Sigmoid colon (tissue), 7 donors: Measurements from ENCODE around the gene SIRPG. TPM values are rescaled to one million over a fixed set of nuclear protein-coding genes. Genes with fewer than 3 reads are reported as not detected.

Source experiments
- DNase-seq: peaks from one replicate; pipeline ENCODE4 v3.0.0-alpha.2; 2019
- H3K27ac ChIP-seq, 4 donors: fragments of 200-600 bp; sonication (generic); one replicate each; pipeline ENCODE4 v1.5.1; 2016 to 2019; ENCODE audit warnings: mild to moderate bottlenecking in 1 of 4
- H3K27me3 ChIP-seq, 3 donors: fragments of 200-600 bp; sonication (generic); one replicate each; pipeline ENCODE4 v1.5.1; 2019; ENCODE audit warnings: mild to moderate bottlenecking in 1 of 3
- H3K36me3 ChIP-seq, 4 donors: fragments of 200-600 bp; sonication (generic); one replicate each; pipeline ENCODE4 v1.5.1; 2016 to 2019
- H3K4me1 ChIP-seq, 4 donors: fragments of 200-600 bp; sonication (generic); one replicate each; pipeline ENCODE4 v1.5.1; 2017 to 2019
- H3K4me3 ChIP-seq, 4 donors: fragments of 200-600 bp; sonication (generic); one replicate each; pipeline ENCODE4 v1.5.1; 2017 to 2019; ENCODE audit warnings: mild to moderate bottlenecking in 2 of 4, moderate library complexity in 1 of 4
- H3K9me3 ChIP-seq, 4 donors: fragments of 200-600 bp in 3 of 4; sonication (generic) in 3 of 4; one replicate each; pipeline versions ENCODE4 v1.5.1 to v1.6.1; 2013 to 2019
- EP300 ChIP-seq, 4 donors: sonication (generic); formaldehyde crosslinking; IDR thresholded peaks; one replicate each; pipeline ENCODE4 v1.6.1; 2017; ENCODE audit warnings: antibody characterized with exemption in 4 of 4
- POLR2A ChIP-seq, 2 donors: fragments of 450-650 bp; IDR thresholded peaks; one replicate each; pipeline ENCODE4 v1.6.1; 2016; ENCODE audit warnings: antibody characterized with exemption in 2 of 2, mild to moderate bottlenecking in 2 of 2, moderate library complexity in 2 of 2
- POLR2AphosphoS5 ChIP-seq, 4 donors: sonication (generic); formaldehyde crosslinking; IDR thresholded peaks; one replicate each; pipeline ENCODE4 v1.6.1; 2017; ENCODE audit warnings: antibody characterized with exemption in 4 of 4
- WGBS, 2 donors: extraction: QIAGEN DNeasy Blood & Tissue Kit; methylation state at CpG; one replicate each; pipeline ENCODE4 v1.1.7; 2013; 5-methylcytosine and 5-hydroxymethylcytosine counted together
- intact Hi-C: fragments of 100-400 bp; cut with DNase I; formaldehyde crosslinking; loops from one replicate; pipeline ENCODE4 v1.15.1; 2023
- polyA plus RNA-seq, 3 donors: library from polyadenylated mRNA; stranded (reverse); fragments of 200-250 nt; gene quantifications; one replicate each; pipeline ENCODE4 v1.2.3, GENCODE V29; 2013
- total RNA-seq, 4 donors: library from RNA; depleted of rRNA; stranded (reverse); fragments of >200 nt; gene quantifications; one replicate each; pipeline ENCODE4 v1.1.0, GENCODE V29; 2016
- TF ChIP-seq, protein P1 (sequence below), 4 experiments: fragments of 450-650 bp in 3 of 4; fragments of 200-600 bp in 1 of 4; IDR thresholded peaks; one replicate each; pipeline ENCODE4 v1.5.1; 2016 to 2019; ENCODE audit warnings: antibody characterized with exemption in 4 of 4, mild to moderate bottlenecking in 3 of 4, moderate library complexity in 2 of 4
- donor health status: healthy with polysubstance abuse.
- donor health status: Bipolar disorder and iron deficiency.
- donor health status: healthy.

SIRPG gene
- total and polyA plus RNA-seq, 7 donors: 0.27 to 11.0 (median 0.60) TPM; not detected in 4

DNA sequence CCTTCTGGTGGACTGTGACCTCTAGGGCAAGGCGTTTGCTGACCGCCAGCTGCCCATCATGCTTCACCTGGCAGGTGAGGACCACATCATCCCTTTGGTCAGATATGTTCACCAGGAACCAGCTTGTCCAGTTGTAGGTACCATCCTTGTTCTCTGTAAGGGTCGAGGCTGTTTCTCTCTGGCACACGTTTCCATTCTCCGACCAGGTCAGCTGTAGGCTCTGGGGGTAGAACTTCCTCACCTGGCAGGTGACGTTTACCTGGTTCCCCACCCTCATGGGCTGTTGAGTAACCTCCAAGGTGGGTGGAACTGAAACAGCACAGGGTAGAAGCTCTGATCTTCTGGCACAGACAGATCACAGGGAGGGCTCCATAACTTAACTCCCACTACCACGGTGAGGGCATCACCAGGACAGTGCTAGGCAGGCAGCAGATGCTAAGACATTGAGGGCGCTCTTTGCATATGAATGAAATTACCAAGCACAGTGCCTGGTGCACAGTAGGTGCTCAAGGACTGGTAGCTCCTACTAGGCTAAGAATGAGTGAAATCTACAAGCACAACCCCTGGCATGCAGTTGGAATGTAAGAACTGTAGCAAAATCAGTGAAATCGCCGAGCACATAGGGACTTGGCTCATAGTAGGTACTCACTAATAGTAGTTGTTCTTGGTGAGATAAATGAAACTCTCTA, 22.1 kb downstream of the SIRPG start:
- intact Hi-C loops: no loop called here
- Histone ChIP-seq H3K36me3 (no peaks in the 10 kb centered on the region), H3K9me3 (peaks cover 0 to 3% (median 0%) of the 10 kb centered on the region in 4 donors), H3K4me3 (no peak overlapping the region), H3K4me1 (no peaks in the 10 kb centered on the region), H3K27ac (no peak overlapping the region), H3K27me3 (no peaks in the 10 kb centered on the region)
- WGBS, 2 donors: 77 to 84% methylated on average over 10 of the region's 10 CpGs
- DNase-seq: no peak
- no peak for TF ChIP-seq POLR2AphosphoS5 (IDR thresholded peaks at IDR 0.05)
- TF ChIP-seq POLR2A (IDR thresholded peaks at IDR 0.05): no peak
- TF ChIP-seq, protein P1, sequence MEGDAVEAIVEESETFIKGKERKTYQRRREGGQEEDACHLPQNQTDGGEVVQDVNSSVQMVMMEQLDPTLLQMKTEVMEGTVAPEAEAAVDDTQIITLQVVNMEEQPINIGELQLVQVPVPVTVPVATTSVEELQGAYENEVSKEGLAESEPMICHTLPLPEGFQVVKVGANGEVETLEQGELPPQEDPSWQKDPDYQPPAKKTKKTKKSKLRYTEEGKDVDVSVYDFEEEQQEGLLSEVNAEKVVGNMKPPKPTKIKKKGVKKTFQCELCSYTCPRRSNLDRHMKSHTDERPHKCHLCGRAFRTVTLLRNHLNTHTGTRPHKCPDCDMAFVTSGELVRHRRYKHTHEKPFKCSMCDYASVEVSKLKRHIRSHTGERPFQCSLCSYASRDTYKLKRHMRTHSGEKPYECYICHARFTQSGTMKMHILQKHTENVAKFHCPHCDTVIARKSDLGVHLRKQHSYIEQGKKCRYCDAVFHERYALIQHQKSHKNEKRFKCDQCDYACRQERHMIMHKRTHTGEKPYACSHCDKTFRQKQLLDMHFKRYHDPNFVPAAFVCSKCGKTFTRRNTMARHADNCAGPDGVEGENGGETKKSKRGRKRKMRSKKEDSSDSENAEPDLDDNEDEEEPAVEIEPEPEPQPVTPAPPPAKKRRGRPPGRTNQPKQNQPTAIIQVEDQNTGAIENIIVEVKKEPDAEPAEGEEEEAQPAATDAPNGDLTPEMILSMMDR (IDR thresholded peaks at IDR 0.05): no peak
- TF ChIP-seq EP300 (IDR thresholded peaks at IDR 0.05): no peak

DNA sequence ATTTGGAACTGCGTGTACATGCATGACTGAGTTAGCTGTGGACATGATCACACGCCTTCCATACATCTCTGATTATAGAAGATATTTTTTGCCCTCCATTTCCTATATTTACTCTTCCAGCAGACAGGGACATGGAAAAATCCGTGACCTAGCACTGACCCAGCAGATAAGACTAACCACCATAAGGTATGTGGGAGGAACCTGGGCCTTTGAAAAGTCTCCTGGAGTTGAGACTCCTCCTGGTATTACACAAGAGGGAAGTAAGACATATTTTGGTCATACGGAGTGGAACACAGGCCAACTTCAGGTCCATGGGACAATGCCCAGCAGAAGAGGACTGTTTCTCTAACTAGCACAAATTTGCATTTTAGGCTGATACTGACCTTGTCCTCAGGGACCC, 24.0 kb downstream of the SIRPG start:
- 83 to 86% methylated on average over 4 of the region's 4 CpGs for WGBS, 2 donors
- no peaks in the 10 kb centered on the region for H3K9me3 ChIP-seq
- H3K36me3 ChIP-seq: no peaks in the 10 kb centered on the region
- H3K4me3 ChIP-seq: no peak overlapping the region
- TF ChIP-seq, protein P1 (IDR thresholded peaks at IDR 0.05): no peak
- TF ChIP-seq POLR2A (IDR thresholded peaks at IDR 0.05) (no peak), POLR2AphosphoS5 (IDR thresholded peaks at IDR 0.05) (no peak), EP300 (IDR thresholded peaks at IDR 0.05) (no peak)
- DNase-seq: no peak
- no peaks in the 10 kb centered on the region for H3K4me1 ChIP-seq
- no peak overlapping the region for H3K27ac ChIP-seq
- intact Hi-C loops: no loop called here
- no peaks in the 10 kb centered on the region for H3K27me3 ChIP-seq

DNA sequence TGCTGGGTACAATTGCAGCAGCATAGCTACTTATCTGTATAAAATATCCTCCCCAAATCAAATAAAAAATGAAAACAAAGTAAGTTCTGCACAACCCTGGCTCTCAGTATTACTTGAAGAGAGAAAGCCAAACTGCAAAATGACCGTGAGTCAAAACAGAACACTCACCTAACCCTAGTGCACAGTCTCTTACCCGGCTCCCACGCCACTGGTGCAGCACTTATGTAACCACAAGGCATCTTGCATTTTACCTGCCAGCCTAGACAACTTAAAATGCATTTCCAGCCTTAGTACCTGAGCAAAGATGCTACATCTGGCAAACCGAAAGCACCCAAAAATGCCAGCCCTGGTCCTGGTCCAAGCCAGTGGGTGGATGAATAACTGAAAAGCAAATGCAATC, 25.4 kb downstream of the SIRPG start:
- intact Hi-C loops: no loop called here
- Histone ChIP-seq H3K4me3 (no peak overlapping the region), H3K9me3 (no peaks in the 10 kb centered on the region), H3K27ac (no peak overlapping the region), H3K27me3 (no peaks in the 10 kb centered on the region), H3K4me1 (no peaks in the 10 kb centered on the region), H3K36me3 (no peaks in the 10 kb centered on the region)
- WGBS, 2 donors: 69 to 84% methylated on average over 4 of the region's 4 CpGs
- DNase-seq: no peak
- TF ChIP-seq POLR2A (IDR thresholded peaks at IDR 0.05): no peak

DNA sequence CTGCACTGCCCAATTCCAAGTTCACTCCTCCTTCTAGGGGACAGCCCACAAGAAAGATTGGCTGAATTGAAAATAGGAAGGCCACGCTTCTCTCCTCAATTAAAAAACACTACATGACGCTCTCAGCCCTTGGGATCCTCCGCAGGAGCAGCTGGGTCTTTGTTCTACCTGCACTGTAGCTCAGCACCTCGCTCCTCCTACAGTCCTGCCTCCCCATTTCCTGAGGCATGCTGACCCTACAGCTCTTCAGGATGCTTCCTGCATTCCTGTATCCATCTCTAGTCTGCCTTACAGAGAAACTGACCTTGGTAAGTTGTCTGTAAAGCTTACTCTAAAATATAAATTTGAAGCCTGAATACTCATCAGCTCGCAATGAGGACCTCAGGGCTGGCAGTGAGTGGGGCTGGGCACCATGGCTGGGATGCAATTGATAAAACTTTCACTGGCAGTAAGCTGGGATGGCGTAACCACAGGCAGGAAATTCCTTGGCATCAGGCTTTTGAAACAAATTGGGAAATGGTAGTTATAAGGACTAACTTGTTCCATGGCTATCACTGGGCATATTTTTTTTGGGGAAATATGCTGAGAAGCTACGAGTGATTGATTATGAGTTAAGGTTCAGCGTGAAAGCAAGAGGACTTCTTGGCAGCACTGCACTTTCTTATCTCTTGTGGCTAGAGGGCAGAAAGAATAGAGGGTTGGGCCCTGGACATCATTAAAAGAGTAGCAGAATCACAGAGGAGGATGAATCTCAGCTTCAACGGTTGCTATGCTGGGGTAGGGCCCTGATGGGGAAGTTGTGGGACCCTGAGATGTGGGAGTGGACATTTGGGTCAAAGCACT, 26.0 kb downstream of the SIRPG start:
- Histone ChIP-seq H3K4me3 (no peak overlapping the region), H3K27me3 (no peaks in the 10 kb centered on the region), H3K4me1 (no peaks in the 10 kb centered on the region), H3K36me3 (no peaks in the 10 kb centered on the region), H3K27ac (no peak overlapping the region), H3K9me3 (no peaks in the 10 kb centered on the region)
- intact Hi-C loops: no loop called here
- TF ChIP-seq, protein P1 (IDR thresholded peaks at IDR 0.05): no peak
- TF ChIP-seq EP300 (IDR thresholded peaks at IDR 0.05) (no peak), POLR2A (IDR thresholded peaks at IDR 0.05) (no peak), POLR2AphosphoS5 (IDR thresholded peaks at IDR 0.05) (no peak)
- WGBS, 2 donors: 70 to 77% methylated on average over 9 of the region's 9 CpGs
- no peak for DNase-seq

DNA sequence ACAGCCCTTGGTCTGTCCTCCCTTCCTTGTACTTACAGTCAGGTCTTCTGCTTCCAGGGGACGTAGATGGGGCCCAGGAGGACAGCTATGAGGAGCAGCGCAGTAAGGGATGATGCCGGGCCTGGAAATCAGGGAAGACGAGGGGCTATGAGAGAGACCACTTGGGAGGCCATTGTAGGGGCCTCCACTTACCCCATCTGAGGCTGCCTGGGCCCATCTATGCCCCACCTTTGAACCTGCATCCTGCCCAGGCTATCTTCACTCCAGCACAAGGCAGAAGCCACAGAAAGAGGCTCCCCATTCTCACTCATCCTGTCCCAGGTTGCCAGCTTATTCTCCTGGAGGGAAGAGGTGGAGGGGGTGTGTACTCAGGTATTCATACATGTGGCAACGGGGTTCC, 27.4 kb downstream of the SIRPG start:
- Histone ChIP-seq H3K4me3 (no peak overlapping the region), H3K9me3 (no peaks in the 10 kb centered on the region), H3K4me1 (no peaks in the 10 kb centered on the region), H3K27me3 (no peaks in the 10 kb centered on the region), H3K27ac (no peak overlapping the region), H3K36me3 (no peaks in the 10 kb centered on the region)
- WGBS, 2 donors: 81 to 94% methylated on average over 5 of the region's 5 CpGs
- DNase-seq: no peak
- no peak for TF ChIP-seq EP300 (IDR thresholded peaks at IDR 0.05)
- TF ChIP-seq, protein P1 (IDR thresholded peaks at IDR 0.05): no peak
- TF ChIP-seq POLR2A (IDR thresholded peaks at IDR 0.05): no peak
- TF ChIP-seq POLR2AphosphoS5 (IDR thresholded peaks at IDR 0.05): no peak
- intact Hi-C loops: no loop called here
